RWPE2 (cell line): ENCODE measurements around the gene URB2.
"Not testable (repeated sequence)": the region's sequence is repeated elsewhere in the genome, so short reads cannot be mapped to it uniquely, and the experiment has no call there.

Experiments used
- ATAC-seq: fragments of 200-7000 bp; cut with Tn5 transposase; 3 replicates; pipeline ENCODE4 v1.9.1; 2021; ENCODE audit warnings: low read depth
- DNase-seq: peaks from one replicate; pipeline ENCODE4 v3.0.0-alpha.2; 2020; ENCODE audit warnings: low spot score
- H3K27ac ChIP-seq: fragments of 450-650 bp; 2 replicates; pipeline ENCODE4 v1.5.1; 2017; ENCODE audit warnings: mild to moderate bottlenecking; ENCODE audit not compliant: poor library complexity, severe bottlenecking
- H3K27me3 ChIP-seq: fragments of 250-450 bp; sonication (Bioruptor Pico); 2 replicates; pipeline ENCODE4 v1.5.1; 2021; ENCODE audit warnings: mild to moderate bottlenecking, moderate library complexity; ENCODE audit not compliant: insufficient read depth, poor library complexity, severe bottlenecking
- H3K36me3 ChIP-seq: fragments of 250-450 bp; sonication (Bioruptor Pico); 2 replicates; pipeline ENCODE4 v1.5.1; 2020; ENCODE audit warnings: low read depth, mild to moderate bottlenecking, moderate library complexity
- H3K4me1 ChIP-seq: fragments of 250-450 bp; sonication (Bioruptor Pico); 2 replicates; pipeline ENCODE4 v1.5.1; 2021; ENCODE audit warnings: mild to moderate bottlenecking, moderate library complexity; ENCODE audit not compliant: insufficient read depth, poor library complexity, severe bottlenecking
- H3K4me3 ChIP-seq: fragments of 250-450 bp; sonication (Bioruptor Pico); 2 replicates; pipeline ENCODE4 v1.5.1; 2021; ENCODE audit warnings: mild to moderate bottlenecking, moderate library complexity; ENCODE audit not compliant: severe bottlenecking
- H3K9me3 ChIP-seq: fragments of 250-450 bp; sonication (Bioruptor Pico); 2 replicates; pipeline ENCODE4 v1.5.1; 2021; ENCODE audit warnings: mild to moderate bottlenecking, moderate library complexity; ENCODE audit not compliant: severe bottlenecking
- TF ChIP-seq, protein P1 (sequence below): fragments of 450-650 bp; IDR thresholded peaks from one replicate; pipeline ENCODE4 v1.5.1; 2017; ENCODE audit warnings: mild to moderate bottlenecking, moderate library complexity; ENCODE audit not compliant: poor library complexity, severe bottlenecking

URB2 gene

DNA sequence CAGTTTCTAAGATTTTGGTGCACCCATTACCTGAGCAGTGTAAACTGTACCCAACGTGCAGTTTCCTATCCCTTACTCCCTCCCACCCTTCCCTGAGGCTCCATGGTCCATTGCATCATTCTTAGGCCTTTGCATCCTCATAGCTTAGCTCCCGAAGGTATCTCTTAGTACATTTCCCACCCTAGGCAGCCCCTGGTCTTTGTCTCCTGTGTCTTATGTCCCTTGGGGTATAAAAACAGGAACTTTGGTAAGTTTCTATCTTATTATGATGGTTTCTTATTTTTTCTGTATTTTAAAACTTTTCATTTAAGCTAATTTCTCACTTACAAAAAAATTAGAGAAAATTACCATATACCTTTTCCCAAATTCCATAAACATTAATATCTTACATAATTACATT is 78.1 kb downstream of the URB2 start:
- no peaks in the 10 kb centered on the region for H3K4me1 ChIP-seq
- no peaks in the 10 kb centered on the region for H3K9me3 ChIP-seq
- no peaks in the 10 kb centered on the region for H3K27me3 ChIP-seq
- no peaks in the 10 kb centered on the region for H3K36me3 ChIP-seq
- no peak for ATAC-seq
- no peak for DNase-seq
- TF ChIP-seq, protein P1, sequence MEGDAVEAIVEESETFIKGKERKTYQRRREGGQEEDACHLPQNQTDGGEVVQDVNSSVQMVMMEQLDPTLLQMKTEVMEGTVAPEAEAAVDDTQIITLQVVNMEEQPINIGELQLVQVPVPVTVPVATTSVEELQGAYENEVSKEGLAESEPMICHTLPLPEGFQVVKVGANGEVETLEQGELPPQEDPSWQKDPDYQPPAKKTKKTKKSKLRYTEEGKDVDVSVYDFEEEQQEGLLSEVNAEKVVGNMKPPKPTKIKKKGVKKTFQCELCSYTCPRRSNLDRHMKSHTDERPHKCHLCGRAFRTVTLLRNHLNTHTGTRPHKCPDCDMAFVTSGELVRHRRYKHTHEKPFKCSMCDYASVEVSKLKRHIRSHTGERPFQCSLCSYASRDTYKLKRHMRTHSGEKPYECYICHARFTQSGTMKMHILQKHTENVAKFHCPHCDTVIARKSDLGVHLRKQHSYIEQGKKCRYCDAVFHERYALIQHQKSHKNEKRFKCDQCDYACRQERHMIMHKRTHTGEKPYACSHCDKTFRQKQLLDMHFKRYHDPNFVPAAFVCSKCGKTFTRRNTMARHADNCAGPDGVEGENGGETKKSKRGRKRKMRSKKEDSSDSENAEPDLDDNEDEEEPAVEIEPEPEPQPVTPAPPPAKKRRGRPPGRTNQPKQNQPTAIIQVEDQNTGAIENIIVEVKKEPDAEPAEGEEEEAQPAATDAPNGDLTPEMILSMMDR, result no peak
- H3K4me3 ChIP-seq, result no peak overlapping the region
- no peak overlapping the region for H3K27ac ChIP-seq

DNA sequence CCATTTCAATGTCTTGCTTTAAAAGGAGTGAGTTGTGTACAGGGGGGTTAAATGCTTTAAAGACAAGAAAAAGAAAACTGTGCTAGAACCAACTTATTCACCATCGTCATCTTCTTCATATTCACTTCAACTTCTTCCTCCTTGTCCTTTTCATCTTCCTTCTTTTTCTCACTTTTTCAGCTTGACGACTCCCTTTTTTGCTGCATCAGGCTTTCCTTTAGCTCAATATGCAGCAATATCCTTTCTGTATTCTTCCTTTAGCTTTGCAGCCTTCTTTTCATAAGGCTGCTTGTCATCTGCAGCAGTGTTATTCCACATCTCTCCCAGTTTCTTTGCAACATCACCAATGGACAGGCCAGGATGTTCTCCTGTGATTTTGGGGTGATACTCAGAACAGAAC is 79.1 kb downstream of the URB2 start:
- ATAC-seq, H3K27ac ChIP-seq: not testable (repeated sequence)

DNA sequence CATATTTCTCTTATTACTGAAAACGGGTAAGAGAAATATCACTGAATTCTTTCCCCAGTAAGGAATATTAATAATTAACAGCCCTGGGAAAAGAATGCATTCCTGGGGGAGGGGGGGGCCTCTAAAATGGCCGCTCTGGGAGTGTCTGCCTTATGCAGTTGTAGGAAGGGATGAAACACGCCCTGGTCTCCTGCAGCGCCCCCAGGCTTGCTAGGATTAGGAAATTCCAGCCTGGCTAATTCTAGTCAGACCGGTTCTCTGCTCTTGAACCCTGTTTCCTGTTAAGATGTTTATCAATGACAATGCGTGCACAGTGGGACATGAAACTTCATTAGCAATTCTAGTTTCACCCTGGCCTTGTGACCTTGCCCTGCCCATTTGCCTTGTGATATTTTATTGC is 81.1 kb downstream of the URB2 start:
- not testable (repeated sequence) for H3K4me1 ChIP-seq, H3K4me3 ChIP-seq, ATAC-seq, DNase-seq, H3K36me3 ChIP-seq, H3K9me3 ChIP-seq, H3K27me3 ChIP-seq, H3K27ac ChIP-seq

More for the DNA sequence above, 79.1 kb downstream of the URB2 start:
- not testable (repeated sequence) for H3K36me3 ChIP-seq, H3K4me3 ChIP-seq, H3K27me3 ChIP-seq, H3K9me3 ChIP-seq, DNase-seq, H3K4me1 ChIP-seq

DNA sequence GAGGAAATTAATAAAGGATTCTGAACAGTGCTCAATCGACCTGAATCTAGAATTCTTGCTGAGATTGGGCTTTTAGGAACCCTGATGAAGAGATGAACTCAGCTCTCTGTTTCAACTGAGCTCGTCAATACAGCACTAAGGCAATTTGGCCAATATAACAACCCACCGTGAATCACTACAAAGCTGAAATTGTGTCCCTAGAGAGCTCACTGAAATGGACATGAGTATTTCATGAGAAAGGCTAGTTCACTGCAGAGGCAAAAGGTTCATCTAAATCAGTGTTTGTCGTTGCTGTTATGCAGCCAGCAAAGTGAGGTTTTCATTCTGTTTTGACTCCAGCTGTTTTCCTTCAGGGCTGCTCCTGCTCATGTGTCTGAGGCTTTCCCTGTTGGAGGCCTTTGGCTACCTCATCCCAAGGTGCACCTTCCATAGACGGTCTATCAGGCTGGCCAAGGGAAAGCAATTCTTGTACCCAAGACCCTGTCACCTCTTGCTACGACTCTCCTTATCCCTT is 83.5 kb downstream of the URB2 start:
- Histone ChIP-seq H3K27ac (no peak overlapping the region), H3K9me3 (no peaks in the 10 kb centered on the region), H3K27me3 (no peaks in the 10 kb centered on the region), H3K4me3 (no peak overlapping the region), H3K36me3 (no peaks in the 10 kb centered on the region), H3K4me1 (no peaks in the 10 kb centered on the region)
- TF ChIP-seq, protein P1, result no peak
- DNase-seq (no peak), ATAC-seq (no peak)
